GM18498 (cell line): Measurements from ENCODE around the gene FLACC1.
A peak's percentile ranks its signal among the peaks of the same experiment; 100 is the strongest.
"Not testable (repeated sequence)": the region's sequence is repeated elsewhere in the genome, so short reads cannot be mapped to it uniquely, and the experiment has no call there.

Experiments
- ATAC-seq: cut with Tn5 transposase; IDR thresholded peaks from one replicate; pipeline ENCODE4 v1.9.1; 2021; ENCODE audit warnings: mild to moderate bottlenecking, moderate library complexity; ENCODE audit not compliant: unreplicated experiment

FLACC1 gene

GRCh38 chr2:201257956-201258665 is 99.0 kb downstream of the FLACC1 start:
- peak; percentile 75 for ATAC-seq

GRCh38 chr2:201257381-201257955 is 99.7 kb downstream of the FLACC1 start:
- peak; percentile 52 for ATAC-seq

- no peak for ATAC-seq
Measured at GRCh38 chr2:201256082-201256481, 101.1 kb downstream of the FLACC1 start.

DNA sequence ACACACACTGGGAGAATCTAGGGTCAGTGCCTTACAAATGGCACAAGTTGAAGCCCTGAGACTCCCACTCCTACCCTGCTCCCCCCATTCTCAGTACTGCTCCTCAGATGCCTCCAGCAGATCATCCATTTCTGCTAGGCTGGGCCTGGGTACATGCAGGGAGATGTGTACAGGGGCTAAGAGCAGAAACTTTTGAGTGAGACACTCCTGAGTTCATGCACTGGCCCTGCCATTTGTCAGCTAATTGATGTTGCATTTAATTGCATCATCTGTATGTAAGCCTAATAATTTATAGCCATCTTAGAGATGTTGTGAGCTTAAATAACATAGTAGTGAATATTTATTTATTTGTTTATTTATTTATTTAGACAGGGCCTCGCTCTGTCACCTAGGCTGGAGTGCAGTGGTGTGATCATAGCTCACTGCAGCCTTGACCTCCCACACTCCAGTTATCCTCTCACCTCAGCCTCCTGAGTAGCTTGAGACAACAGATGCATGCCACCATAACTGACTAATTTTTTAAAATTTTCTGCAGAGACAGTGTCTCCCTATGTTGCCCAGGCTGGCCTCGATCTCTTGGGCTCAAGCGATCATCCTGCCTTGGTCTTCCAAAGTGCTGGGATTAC is 101.6 kb downstream of the FLACC1 start:
- no peak for ATAC-seq

GRCh38 chr2:201254081-201254730 is 102.9 kb downstream of the FLACC1 start:
- no peak for ATAC-seq

DNA sequence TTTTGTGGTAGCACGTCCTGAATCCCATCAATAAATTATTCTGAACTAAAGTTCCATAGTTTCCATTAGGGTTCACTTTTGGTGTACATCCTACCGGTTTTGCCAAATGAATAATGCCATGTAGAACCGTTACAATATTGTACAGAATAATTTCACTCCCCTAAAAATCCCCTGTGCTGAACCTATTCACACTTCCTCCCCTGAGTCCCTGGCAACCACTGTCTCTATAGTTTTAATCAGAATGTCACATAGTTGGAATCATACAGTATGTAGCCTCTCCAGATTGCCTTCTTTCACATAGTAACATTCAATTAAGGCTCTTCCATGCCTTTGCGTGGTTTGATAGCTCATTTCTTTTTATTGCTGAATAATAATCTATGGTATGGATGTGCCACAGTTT is 106.4 kb downstream of the FLACC1 start:
- ATAC-seq: no peak

- ATAC-seq: no peak
Measured at GRCh38 chr2:201249889-201250288, 107.3 kb downstream of the FLACC1 start.

GRCh38 chr2:201248288-201248844 is 108.8 kb downstream of the FLACC1 start:
- no peak for ATAC-seq

- no peak for ATAC-seq
Measured at GRCh38 chr2:201246280-201246679, 110.9 kb downstream of the FLACC1 start.

GRCh38 chr2:201244829-201245228 is 112.3 kb downstream of the FLACC1 start:
- ATAC-seq: no peak

- ATAC-seq: no peak
Measured at GRCh38 chr2:201242571-201243277, 114.4 kb downstream of the FLACC1 start.

DNA sequence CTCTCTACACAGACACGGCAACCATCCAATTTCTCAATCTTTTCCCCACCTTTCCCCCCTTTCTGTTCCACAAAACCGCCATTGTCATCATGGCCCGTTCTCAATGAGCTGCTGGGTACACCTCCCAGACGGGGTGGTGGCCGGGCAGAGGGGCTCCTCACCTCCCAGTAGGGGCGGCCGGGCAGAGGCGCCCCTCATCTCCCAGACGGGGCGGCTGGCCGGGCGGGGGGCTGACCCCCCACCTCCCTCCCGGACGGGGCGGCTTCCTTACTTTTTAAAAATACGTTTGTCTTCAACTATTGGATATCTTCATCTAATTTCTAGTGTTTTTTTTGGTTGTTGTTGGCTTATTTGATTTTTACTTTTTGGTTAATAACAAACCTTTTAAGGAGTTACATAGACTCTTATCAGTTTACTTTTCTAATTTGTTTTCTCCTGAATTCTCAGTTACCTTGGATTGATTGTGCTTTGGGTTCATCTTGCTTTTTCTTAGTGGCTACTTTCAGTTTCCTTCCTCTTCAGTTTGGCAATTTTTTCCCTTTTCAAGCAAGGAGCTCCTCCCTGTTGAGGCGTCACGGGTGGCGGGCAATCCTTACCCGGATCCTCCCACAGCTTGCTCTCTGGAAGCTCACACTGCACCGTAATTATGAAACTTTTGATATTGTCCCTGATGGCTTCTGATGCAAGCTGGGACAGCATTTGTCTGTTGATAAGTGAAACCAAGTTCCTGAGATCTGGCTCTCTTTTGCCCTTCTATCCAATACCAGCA is 117.8 kb downstream of the FLACC1 start:
- not testable (repeated sequence) for ATAC-seq
